IPS DF 4.7 (cell line): ENCODE measurements around the gene SETD2.
"Not testable (repeated sequence)": the region's sequence is repeated elsewhere in the genome, so short reads cannot be mapped to it uniquely, and the experiment has no call there.

Source experiments
- DNase-seq: peaks from one replicate; pipeline ENCODE4 v3.0.0-alpha.2; 2013; ENCODE audit warnings: low spot score; ENCODE audit errors: extremely low read depth

SETD2 gene, protein sequence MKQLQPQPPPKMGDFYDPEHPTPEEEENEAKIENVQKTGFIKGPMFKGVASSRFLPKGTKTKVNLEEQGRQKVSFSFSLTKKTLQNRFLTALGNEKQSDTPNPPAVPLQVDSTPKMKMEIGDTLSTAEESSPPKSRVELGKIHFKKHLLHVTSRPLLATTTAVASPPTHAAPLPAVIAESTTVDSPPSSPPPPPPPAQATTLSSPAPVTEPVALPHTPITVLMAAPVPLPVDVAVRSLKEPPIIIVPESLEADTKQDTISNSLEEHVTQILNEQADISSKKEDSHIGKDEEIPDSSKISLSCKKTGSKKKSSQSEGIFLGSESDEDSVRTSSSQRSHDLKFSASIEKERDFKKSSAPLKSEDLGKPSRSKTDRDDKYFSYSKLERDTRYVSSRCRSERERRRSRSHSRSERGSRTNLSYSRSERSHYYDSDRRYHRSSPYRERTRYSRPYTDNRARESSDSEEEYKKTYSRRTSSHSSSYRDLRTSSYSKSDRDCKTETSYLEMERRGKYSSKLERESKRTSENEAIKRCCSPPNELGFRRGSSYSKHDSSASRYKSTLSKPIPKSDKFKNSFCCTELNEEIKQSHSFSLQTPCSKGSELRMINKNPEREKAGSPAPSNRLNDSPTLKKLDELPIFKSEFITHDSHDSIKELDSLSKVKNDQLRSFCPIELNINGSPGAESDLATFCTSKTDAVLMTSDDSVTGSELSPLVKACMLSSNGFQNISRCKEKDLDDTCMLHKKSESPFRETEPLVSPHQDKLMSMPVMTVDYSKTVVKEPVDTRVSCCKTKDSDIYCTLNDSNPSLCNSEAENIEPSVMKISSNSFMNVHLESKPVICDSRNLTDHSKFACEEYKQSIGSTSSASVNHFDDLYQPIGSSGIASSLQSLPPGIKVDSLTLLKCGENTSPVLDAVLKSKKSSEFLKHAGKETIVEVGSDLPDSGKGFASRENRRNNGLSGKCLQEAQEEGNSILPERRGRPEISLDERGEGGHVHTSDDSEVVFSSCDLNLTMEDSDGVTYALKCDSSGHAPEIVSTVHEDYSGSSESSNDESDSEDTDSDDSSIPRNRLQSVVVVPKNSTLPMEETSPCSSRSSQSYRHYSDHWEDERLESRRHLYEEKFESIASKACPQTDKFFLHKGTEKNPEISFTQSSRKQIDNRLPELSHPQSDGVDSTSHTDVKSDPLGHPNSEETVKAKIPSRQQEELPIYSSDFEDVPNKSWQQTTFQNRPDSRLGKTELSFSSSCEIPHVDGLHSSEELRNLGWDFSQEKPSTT (N-terminal part only)

DNA sequence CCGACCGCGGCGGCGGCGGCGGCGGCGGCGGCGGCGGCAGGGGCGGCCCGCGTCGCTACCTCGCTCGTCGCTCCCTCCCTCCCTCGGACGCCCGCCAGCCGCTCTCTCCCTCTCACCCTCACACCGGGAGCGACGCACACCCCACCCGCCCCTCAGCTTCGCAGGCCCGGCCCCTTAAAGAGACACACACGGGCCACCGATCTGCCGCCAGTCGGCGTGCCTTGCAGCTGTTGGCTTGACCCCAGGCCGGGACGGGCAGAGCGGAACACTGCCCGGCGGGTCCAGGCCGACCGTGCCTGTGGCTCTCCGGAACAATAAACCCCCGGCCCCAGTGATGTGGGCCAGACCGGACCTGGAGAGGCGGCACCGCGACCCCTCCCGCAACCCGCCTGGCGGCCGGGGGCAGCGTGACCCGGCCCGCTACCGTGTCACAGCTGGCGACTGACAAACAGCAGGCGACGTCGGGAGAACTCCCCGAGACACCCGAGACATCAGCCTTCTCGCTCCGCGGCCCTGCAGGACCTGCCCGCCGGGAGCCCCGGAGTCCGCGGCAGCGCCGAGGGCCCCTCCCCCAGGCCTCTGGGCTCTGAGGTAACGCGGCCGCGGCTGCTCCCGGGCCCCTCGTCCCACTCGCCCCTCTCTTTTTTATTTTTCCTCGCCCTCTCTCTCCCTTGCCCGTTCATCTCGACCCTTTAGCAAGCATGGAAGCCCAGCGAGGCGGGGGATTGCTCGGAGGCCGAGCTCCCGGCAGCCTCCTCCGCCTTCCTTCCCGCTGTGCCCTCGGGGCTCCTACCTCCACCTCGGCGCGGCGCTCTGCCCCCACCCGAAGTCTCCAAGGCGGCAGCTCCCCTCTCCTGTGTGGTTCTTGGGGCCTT lies at the start of gene SETD2:
TSS of gene SETD2 (minus strand) at position 107 of the 875 bp plus-strand sequence. CDS start 189 bp downstream, outside the sequence.
- no peak for DNase-seq

DNA sequence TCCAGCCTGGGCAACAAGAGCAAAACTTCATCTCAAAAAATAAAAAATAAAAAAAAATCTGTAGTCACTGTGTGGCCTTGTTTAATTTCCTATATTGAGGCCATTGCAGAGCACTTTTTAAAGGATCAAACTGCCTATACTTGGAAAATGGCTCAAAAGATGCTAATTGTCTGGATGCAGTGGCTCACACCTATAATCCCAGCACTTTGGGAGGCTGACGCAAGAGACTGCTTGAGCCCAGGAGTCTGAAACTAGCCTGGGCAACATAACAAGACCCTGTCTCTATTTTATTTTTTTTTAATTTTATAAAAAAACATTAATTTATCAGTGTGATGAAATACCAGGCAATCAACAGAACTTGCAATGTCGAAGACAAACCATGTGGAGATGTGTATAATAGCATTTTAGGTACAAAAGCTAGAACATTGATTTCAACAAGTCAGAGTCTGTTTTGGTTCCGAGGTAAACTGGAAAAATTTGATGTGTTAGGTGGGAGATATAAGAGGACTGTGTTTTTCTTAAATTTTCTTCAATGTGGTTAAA lies 47.0 kb upstream of the SETD2 start:
- DNase-seq: no peak

DNA sequence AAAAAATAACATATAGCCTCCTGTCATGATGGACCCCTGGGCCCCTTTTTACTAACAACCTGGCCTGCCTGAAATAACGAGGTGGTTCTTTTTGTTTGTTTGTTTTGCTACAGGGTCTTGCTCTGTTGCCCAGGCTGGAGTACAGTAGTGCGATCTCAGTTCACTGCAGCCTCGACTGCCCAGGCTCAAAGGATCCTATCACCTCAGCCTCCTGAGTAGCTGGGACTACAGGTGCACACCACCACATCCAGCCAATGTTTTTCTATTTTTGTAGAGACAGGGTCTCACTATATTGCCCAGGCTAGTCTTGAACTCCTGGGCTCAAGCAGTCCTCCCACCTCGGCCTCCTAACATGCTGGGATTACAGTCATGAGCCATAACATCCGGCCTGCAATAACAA lies 42.1 kb upstream of the SETD2 start:
- not testable (repeated sequence) for DNase-seq

DNA sequence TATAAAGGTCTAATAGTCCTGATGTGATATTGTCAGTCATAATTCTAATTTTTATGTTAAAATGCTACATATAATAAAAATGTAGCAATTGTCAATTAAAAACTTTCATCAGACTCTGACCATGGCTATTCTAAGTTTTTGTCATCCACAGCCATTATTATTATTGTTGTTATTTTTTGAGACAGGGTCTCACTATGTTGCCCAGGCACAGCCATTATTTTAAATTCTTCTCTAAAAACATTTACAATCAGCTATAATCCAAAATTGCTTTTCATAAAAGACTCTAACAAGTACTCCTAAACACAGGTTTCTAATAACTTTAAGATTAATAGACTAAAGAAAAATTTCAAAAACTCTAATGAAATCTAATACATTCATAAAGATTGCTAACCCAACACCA lies 41.0 kb upstream of the SETD2 start:
- no peak for DNase-seq

DNA sequence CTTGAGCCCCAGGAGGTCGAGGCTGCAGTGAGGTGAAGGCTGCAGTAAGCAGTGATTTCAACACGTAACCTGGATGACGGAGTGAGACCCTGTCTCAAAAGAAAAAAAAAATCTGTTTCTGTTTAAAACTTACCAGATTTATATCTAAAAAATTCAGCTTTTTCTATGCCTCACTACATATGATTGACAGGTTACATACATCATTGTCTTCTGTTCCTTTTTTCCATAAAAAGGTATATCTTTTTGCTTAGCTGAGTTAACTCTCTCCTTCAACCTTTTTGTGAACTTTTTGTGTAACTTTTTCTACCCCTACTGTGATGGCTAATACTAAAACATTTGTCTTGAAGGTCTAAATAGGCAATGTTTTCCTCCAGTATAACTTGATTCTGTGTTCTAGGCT lies 38.6 kb upstream of the SETD2 start:
- DNase-seq: no peak

DNA sequence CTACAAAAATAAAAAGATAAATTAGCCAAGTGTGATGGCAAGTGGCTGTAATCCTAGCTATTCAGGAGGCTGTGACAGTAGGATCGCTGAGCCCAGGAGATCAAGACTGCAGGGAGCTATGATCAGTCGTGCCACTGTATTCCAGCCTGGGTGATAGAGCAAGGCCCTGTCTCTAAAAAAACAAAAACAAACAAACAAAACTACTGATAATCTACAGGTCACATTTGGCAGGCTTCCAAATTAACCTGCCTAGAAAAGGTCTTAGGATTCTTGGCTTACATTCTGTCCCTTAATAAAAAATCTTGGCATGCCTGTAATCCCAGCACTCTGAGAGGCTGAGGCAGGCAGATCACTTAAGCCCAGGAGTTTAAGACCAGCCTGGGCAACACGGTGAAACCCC lies 33.4 kb upstream of the SETD2 start:
- no peak for DNase-seq

DNA sequence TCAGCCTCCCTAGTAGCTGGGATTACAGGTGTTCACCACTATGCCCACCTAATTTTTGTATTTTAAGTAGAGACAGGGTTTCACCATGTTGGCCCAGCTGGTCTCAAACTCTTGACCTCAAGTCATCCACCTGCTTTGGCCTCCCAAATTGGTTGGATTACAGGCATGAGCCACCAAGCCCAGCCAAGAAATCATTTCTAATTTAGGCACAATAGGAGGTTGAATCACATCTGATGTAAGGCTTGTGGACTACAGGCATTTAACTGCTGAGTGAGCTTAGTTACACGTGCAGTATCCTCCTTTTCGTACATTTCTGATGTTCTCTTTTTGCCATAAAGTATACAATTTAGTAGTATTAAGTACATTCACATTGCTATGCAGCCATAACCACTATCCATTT lies 31.1 kb upstream of the SETD2 start:
- no peak for DNase-seq

DNA sequence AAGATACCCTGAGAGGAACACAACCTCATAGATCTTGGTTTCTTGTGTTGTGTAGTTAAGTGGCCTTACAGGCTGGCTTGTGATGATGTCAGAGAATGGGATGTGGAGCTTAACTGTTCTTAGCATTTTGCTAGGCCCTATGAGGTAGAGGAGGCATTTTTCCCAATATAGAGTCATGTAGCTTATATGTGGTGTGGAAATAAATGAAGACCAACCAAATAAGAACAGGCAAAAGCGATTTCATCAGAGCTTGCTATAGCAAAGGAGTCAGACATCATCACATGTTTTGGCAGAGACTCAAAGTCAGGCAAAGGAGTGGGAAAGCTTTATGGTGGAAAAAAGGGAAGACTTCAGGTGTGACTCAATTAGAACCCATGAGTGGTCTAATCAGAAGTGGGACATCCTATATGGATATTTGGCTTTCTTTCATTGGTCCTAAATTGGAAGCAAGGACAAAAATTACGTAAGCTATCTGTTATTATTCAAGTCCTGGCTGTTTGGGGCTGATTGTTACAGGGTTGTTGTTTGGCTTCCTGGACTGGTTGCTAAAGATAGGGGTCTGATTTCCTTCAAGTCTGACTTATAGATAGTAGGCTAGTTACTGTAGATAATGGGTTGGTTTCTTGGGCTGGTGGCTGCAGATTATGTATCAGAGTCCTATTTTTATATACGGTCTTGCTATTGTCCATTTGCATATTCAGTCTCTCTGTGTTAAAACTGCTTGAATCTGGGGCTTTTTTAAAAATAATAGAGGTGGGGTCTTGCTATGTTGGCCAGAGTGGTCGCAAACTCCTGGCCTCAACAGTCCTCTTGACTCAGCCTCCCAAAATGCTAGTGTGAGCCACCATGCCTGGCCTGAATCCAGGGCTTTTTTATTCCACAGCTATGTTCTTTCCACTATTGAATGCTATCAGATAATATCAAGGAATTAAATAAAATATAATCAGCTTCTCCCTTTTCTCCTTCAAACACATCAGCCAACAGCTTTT lies 30.3 kb upstream of the SETD2 start:
- DNase-seq: no peak

DNA sequence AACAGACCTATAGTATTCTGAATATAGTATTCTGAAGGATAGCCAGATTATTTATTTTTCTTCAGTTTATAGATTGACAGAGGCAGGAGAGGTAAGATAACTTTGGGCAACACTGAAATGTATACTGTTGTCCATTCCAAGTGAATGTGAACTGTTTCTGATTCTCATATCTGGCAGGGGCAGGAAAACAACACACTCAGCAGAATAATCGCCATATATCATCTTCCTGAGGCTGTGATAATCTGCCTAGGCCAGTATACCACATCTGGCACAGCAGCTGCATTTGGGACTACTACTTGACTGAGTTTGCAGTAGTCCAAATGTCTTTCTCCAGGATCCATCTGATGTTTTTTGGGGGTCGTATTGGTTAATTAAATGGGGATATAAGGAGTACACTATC lies 22.4 kb upstream of the SETD2 start:
- no peak for DNase-seq

DNA sequence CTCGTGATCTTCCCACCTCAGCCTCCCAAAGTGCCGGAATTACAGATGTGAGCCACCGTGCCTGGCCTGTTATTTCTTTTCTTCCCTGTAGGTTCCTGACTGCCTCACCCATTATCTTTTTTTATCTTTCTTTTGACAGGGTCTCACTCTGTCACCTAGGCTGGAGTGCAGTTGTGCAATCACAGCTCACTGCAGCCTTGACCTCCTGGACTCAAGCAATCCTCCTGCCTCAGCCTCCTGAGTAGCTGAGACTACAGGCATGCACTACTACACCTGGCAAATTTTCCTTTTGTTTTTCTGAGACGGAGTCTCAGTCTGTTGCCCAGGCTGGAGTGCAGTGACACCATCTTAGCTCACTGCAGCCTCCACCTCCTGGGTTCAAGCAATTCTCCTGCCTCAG lies 17.8 kb upstream of the SETD2 start:
- DNase-seq: not testable (repeated sequence)

DNA sequence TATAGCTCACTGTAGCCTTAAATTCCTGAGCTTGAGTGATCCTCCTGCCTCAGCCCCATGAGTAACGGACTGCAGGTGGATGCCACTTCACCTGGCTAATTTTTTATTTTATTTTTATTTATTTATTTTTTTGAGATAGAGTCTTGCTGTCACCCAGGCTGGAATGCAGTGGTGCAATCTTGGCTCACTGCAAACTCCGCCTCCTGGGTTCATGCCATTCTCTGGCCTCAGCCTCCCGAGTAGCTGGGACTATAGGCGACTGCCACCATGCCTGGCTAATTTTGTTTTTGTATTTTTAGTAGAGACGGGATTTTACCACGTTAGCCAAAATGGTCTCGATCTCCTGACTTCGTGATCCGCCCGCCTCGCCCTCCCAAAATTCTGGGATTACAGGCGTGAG lies 16.1 kb upstream of the SETD2 start:
- DNase-seq: not testable (repeated sequence)

DNA sequence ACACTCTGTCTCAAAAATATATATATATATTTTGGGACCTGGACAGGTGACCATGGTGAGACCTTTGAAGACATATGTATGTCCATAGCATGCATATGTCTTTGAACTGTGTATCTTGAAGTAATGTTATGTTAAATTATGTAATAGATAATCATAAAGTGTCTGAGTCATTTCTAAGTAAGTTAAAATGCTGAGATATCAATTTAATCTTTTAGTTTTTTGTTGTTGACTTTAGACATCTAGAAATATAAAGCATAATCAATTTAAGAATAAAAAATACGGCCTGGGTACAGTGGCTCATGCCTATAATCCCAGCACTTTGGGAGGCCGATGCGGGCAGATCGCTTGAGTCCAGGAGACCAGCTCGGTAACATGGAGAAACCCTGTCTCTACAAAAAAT lies 12.7 kb upstream of the SETD2 start:
- no peak for DNase-seq

DNA sequence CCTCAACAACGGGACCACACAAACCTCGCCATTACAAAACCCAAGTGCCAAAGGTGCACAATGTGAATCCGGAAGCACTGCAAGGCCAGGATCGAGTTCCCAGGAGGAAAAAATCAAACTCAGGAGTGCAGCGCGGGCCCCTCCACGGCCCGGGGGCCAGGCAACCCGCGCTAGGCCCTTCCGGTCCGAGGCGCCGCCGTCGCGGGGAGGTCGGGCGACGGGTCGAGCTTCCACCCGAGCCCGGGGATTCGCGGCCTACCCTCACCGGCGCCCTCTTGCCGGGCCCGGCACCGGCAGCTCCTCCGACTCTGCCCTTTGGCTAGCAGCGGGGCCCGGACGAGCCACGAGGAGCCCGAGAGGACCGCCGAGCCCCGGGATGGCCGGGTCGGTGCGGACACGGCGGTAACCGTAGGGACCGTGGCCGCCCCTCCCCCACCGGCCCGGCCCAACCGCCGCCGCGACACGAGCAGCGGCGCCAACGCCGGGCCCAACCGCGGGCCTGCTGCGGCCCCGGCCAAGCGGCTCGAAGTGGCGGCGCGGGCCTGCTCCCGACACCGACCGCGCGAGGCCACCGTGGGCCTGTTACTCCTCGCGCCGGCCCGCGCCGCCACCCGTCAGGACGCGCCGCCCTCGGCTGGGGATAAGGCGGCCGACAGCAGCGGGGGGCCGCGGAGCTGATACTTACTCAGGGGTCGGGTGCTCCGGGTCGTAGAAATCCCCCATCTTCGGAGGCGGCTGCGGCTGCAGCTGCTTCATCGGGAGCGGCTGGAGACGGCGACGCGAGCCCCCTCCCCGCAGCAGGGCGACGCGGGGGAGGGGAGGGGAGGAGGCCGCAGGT lies 525 bp downstream of the SETD2 start:
- no peak for DNase-seq

DNA sequence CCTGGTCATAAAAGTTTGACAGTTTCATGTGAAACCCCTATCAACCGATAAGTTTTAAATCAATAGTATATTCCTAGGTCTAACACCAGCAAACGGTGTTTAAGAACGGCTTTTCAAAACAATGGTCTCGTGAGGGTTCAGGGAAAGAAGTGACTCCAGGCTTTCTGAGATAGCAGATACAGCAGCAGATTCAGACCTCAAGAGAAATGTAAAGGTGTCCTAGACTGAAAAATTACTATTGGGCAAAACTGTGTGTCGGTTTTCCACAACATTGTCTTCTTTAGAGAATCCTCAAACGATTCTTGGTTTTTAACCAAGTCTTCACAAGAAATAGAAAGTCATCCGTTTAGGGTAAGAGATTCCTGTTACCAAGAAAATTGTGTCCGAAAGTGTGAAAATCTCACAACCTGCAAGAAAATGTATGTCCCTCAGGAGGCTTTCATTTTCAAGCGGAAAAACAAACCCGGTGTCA lies 1.2 kb downstream of the SETD2 start:
- no peak for DNase-seq

DNA sequence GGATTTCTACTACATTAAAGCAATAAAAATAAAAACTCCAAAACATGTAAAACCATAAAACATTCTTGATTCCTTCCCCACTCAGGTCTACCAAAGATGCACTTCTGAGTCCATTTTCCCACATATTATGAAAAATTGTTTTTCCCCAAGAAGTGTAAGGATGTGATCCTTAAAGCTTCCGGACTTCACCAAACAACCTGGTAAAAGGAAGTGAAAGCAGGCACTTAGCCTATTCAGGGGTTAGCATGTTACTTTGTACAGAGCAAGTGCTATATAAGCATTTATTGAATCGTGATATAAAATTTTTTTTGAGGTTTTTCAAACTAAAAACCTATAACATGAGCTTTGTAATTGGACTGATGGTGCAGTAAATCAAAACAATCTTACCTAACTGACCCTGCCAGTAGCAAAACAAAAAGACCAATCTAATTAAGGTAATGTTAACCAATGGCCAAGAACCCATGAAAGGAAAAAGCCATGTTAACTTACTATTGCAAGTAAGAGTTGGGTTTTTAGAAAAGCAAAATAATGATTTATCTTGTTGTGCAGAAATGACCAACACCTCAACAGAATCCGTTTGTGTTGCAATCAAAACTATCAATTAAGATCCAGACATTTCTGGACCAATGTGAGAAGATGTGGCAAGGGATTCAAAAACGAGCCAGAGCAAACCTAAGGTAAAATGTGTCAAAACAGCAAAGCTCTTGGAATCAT lies 1.8 kb downstream of the SETD2 start:
- no peak for DNase-seq

DNA sequence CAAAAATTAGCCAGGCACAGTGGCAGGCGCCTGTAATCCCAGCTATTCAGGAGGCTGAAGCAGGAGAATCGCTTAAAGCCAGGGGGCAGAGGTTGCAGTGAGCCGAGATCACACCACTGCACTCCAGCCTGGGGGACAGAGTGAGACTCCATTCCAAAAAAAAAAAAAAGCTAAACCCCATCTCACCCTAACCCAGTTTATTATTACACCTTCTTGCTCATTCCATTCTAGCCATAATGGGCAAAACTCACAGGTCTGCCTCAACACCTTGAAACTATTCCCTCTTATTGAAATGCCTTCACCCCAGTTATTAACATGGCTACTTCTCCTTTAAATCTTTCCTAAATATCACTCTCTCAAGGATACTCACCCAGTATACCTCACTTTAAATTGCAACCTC lies 4.1 kb downstream of the SETD2 start:
- DNase-seq: no peak

DNA sequence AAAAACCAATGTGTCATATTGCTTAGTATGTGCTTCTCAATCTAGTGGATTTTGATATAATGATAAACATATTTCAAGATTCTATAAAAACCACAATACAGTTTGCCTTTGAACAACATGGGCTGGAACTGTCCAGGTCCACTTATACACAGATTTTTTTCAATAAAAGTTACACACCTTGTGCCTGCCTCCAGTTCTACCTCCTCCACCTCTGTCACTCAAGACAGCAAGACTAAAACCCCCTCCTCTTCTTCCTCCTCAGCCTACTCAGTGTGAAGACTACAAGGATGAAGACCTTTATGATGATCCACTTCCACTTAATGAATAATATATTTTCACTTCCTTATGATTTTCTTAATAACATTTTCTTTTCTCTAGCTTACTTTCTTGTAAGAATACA lies 5.7 kb downstream of the SETD2 start:
- DNase-seq: no peak

DNA sequence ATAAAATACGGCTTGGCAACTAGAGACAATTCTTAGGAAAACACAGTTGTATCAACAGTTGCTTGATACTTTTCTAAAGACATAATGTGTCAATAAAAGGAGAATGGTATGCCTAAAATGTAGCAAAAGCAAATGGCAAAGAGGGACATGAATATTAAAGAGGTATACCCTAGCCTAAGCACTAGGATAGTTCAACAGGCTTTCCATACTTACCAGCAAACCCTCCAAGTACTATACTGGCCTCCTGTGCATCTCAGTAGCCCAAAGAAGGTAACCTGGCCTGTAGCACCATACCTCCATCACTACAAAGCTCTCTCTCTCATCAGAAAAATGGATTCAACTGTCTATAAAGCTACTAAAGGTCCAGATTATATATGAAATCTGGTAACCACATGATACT lies 7.5 kb downstream of the SETD2 start:
- no peak for DNase-seq
